CD4-positive, alpha-beta T cell treated with Interleukin-4 for 1 hour (primary cell): ENCODE measurements around the gene YAE1.

Experiments
- DNase-seq, 2 donors: peaks; one replicate each; pipeline ENCODE4 v3.0.0-alpha.2; 2020 to 2022

YAE1 gene

DNA sequence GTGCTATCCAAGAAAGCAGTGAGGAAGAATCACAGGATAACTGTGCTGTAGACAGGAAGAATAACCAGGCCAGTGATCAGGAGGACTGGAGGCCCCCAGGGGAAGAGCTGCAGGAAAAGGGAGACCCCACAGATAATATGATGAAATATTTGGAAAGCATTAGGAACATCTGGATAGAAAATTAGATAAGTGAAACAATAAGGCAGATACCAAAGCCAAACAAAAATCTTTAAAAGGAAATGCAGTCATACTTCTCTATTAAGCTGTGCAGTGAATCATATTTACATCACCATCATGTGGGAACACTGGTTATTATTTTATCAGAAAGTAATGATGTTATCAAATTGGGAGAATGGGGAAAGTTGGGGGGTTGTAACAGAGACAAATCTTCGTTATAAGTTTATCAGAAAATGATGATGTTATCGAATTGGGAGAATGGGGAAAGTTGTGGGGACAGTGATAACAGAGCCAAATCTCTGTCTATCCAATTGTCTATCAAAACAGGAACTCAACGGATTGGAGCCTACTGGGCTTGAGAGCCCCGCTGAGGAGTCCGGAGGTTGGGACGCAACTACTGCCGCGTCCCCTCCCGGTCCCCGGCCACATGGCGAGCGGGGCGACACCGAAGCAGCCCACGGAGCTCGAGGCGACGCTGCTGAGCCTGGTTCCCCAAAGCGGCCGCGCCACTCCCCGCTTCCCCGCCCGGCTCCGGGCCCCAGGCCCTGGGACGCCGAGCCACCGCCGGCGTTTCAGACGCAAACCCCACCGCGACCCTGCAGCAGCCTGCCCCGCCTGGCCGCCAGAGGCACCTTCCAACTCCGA, 43.1 kb downstream of the YAE1 start:
- DNase-seq: peak in 1 of 2 donors; percentile 20

DNA sequence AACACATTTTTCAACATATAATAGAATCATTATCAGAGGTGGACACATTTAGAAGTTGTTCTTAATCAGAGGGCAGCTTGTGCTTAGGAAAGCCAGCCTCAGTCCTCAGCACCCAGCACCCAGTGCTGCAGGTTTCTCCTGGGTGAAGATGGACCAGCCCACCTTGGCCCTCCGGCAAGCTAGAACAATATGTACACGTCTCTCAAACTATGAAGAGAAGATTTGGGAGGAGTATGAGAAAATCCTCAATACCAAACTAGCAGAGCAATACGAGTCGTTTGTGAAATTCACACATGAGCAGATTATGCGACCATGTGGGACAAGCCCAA, 43.7 kb downstream of the YAE1 start:
- no peak for DNase-seq

DNA sequence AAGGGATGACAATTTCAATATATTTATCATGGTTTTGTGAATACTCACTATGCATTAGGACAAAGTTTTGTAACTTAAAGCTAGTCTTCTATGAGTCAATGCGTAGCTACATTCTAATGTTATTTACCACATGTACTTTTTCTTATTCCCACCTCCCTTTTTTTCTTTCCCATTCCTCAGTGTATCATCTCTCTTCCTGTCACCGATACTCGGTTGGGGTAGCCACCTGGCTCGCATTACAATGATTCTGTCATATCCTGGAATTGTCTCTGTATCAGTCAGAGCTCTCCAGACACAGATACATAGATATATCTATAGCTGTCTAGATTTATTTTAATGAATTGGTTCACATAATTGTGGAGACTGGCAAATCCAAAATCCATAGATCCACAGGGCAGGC, 47.4 kb downstream of the YAE1 start:
- DNase-seq: no peak

DNA sequence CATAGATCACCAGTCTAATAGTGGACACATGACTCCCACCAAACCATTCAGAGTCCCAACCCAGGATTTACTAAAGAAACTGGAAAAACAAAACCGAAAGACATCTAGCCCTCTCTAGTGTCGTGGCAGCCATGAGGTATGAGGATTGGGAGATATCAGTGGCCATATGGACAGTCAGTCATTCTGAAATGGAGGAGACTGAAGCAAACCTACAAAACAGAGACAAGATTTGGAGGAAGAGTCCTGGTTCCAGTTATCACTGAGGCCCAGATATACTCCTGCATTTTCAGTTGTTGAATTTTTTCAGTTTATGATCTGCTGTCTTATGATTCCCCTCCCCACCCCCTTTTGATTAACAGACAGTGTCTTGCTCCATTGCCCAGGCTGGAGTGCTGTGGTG, 48.1 kb downstream of the YAE1 start:
- DNase-seq: no peak

DNA sequence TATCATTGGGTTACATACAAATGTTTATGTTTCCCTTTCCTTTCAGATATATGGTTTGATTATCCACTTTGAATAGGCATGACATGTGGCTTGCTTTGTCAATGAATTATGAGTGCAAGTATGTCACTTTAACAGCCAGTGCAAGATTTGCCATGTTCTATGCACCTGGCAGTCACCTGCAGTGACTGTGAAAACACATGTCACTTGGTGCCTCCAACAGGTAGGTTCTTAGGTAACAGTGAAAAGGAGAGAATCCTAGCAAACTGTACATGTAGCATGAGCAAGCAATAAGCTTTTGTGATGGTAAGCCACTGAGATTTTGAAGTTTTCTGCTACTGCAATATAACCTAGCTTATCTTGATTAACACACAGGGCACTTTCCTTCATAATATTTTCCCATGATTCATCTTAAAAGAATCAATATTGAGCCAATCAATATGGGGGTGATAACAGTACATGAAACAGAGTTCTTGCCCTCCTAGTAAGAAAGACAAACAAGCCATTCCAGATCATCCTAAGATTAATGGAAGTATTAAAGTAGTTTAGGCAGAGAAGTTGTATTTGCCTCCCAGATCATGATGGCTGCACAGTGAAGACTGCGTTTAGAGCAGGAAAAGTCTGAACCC, 49.3 kb downstream of the YAE1 start:
- no peak for DNase-seq

- no peak for DNase-seq
Measured at GRCh38 chr7:39616138-39616537, 49.9 kb downstream of the YAE1 start.

GRCh38 chr7:39617005-39617404, 50.8 kb downstream of the YAE1 start:
- DNase-seq: no peak

- DNase-seq: no peak
Measured at GRCh38 chr7:39618868-39619267, 52.7 kb downstream of the YAE1 start.

DNA sequence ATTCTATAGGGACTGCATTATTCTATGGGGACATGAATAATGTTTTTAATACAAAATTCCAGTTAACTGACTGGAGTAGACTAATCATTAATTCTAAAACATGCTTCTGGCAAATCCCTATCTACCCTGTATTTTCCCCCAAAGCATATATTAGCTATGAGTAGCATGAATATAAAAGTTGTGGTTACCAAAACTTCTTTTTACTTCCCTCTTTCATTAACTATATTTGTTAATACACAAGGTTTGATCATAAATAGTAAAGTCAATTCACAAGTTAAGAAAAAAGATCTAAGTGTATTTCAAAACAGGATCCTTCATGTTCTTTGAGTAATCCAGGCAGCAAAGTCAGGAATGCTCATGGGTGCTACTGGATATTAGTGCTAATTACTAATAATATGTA, 54.3 kb downstream of the YAE1 start:
- no peak for DNase-seq

DNA sequence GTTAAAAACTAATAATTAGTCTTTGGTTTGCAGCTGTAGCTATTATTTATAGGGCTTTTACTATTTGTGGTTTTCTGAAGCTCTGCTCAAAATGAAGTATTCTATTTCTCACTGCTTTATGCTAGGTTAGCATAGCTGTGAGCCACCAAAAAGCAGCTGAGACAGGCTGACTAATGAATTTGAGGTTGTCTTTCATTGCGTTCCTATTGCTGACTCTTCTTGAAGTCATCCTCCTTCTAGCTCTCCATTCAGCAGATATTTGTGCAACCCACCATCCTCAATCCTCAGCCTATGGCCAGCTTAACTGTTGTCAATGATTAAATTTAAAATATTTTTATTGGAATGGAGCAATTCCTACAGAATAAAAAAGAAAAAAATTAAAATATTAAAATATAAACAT, 55.1 kb downstream of the YAE1 start:
- no peak for DNase-seq

DNA sequence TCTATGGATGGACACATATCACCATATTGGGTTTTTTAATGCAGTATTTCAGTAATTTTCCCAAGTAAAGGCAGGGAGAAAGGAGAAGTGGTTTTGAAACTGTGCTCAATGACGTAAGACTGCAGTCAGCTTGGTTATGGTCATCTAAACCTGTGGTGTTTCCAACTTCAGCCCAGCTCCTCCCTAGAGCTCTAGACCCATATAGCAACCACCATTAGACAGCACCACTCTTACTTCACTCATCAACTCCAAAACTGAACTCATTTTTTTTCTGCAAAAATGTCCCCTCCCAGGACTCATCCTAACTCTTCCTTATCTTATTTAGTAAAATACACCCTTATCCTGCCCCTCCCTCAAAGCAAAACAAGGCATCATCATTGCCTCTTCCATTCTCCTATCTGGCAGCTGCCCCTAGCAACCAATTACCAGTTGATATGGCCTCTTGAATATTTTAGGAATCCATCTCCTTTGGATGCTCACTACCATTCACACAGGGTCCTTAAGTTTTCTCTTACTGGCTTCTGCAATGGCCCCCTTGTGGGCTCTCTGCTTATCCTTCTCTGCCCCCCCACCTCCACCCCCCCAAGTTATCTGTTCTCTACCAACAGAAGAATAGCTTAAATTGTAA, 55.7 kb downstream of the YAE1 start:
- DNase-seq: peak in 1 of 2 donors; percentile 42
